HG02610 (cell line): Measurements from ENCODE around the gene R3HDM4.

ENCODE experiments used
- ATAC-seq: cut with Tn5 transposase; IDR thresholded peaks from one replicate; pipeline ENCODE4 v1.9.1; 2021; ENCODE audit warnings: mild to moderate bottlenecking, moderate library complexity; ENCODE audit not compliant: unreplicated experiment

Gene R3HDM4

GRCh38 chr19:932648-933552 is 19.9 kb upstream of the R3HDM4 start:
- no peak for ATAC-seq

GRCh38 chr19:931860-932647 is 19.0 kb upstream of the R3HDM4 start:
- no peak for ATAC-seq

- no peak for ATAC-seq
Observed at GRCh38 chr19:929891-930258, 16.9 kb upstream of the R3HDM4 start.

GRCh38 chr19:929203-929890 is 16.3 kb upstream of the R3HDM4 start:
- no peak for ATAC-seq

- no peak for ATAC-seq
Observed at GRCh38 chr19:928471-929202, 15.6 kb upstream of the R3HDM4 start.

GRCh38 chr19:927780-928401 is 14.9 kb upstream of the R3HDM4 start:
- ATAC-seq: no peak

- ATAC-seq: no peak
Observed at GRCh38 chr19:927351-927779, 14.3 kb upstream of the R3HDM4 start.

GRCh38 chr19:926589-927350 is 13.8 kb upstream of the R3HDM4 start:
- no peak for ATAC-seq

GRCh38 chr19:926323-926588 is 13.2 kb upstream of the R3HDM4 start:
- ATAC-seq: no peak

- ATAC-seq: peak; percentile 36
Observed at GRCh38 chr19:925526-926322, 12.7 kb upstream of the R3HDM4 start, which contains the start of gene ARID3A. Gene ARID3A, plus strand, starts transcription at chr19:926035. Its CDS starts 3,494 bp downstream, at chr19:929529.

GRCh38 chr19:925087-925525 is 12.1 kb upstream of the R3HDM4 start:
- ATAC-seq: peak; percentile 25

- ATAC-seq: no peak
Observed at GRCh38 chr19:924553-925086, 11.6 kb upstream of the R3HDM4 start.

GRCh38 chr19:920051-920864 is 7.2 kb upstream of the R3HDM4 start:
- ATAC-seq: no peak

- no peak for ATAC-seq
Observed at GRCh38 chr19:919199-920050, 6.4 kb upstream of the R3HDM4 start.

GRCh38 chr19:918481-919198 is 5.6 kb upstream of the R3HDM4 start:
- ATAC-seq: no peak

GRCh38 chr19:918152-918437 is 5.1 kb upstream of the R3HDM4 start:
- ATAC-seq: no peak
